Large intestine (tissue), 3 donors: Measurements from ENCODE around the gene MAPK13. TPM values are rescaled to one million over a fixed set of nuclear protein-coding genes. Genes with fewer than 3 reads are reported as not detected.

Experiments used
- DNase-seq, 2 donors: peaks; one replicate each; pipeline versions ENCODE4 v3.0.0 to v3.0.0-alpha.2; 2013
- H3K27ac ChIP-seq: one replicate; pipeline ENCODE4 v1.5.1; 2013; ENCODE audit warnings: low read length
- H3K27me3 ChIP-seq: 2 replicates; pipeline ENCODE4 v1.6.1; 2013; ENCODE audit warnings: low read length; ENCODE audit not compliant: control insufficient read depth, insufficient read depth
- H3K36me3 ChIP-seq: 2 replicates; pipeline ENCODE4 v1.6.1; 2013; ENCODE audit warnings: low read length; ENCODE audit not compliant: control insufficient read depth, insufficient read depth
- H3K4me1 ChIP-seq: one replicate; pipeline ENCODE4 v1.6.1; 2013; ENCODE audit warnings: low read length; ENCODE audit not compliant: control insufficient read depth, insufficient read depth
- H3K4me3 ChIP-seq: one replicate; pipeline ENCODE4 v1.5.1; 2013; ENCODE audit warnings: low read length
- H3K9me3 ChIP-seq: one replicate; pipeline ENCODE4 v1.6.1; 2013; ENCODE audit warnings: mild to moderate bottlenecking, low read depth, low read length, moderate library complexity; ENCODE audit not compliant: control insufficient read depth
- WGBS: methylation state at CpG from one replicate; pipeline ENCODE4 v1.1.5; 2013; ENCODE audit warnings: low lambda C conversion rate; ENCODE audit not compliant: insufficient coverage; 5-methylcytosine and 5-hydroxymethylcytosine counted together
- polyA plus RNA-seq: library from polyadenylated mRNA; unstranded; fragments of 120-200 nt; gene quantifications from one replicate; pipeline ENCODE4 v1.2.1, GENCODE V29; 2013

Gene MAPK13
- polyA plus RNA-seq, 1 donor = 147 TPM

DNA sequence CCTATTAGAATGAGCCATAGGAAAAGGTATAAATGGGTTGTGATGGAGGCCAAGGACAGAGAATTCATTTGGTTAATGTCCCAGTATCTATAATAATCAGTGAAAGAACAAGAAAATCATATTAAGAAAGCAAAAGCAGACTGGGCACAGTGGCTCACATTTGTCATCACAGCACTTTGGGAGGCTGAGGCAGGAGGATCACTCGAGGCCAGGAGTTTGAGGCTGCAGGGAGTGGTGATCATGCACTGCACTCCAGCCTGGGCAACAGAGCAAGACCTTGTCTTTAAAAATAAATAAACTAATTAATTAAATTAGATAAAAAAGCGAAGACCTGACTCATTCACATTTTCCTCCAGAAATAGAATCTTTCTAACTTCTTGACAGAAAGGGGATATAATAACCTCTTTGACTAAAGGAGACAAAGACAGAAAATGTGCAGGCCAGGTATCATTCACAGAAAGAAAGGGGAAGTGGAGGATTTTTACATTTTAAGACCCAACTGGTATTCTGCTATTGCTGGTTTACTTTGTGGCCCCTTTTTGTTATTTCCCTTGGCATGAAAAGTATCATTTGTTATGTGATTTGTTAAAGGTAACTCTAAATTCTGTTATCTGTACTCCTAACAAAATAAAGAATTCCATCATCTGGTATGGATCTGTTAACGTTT is 31.9 kb upstream of the MAPK13 start:
- 100% methylated on average over 1 of the region's 3 CpGs for WGBS
- no peak overlapping the region for H3K27ac ChIP-seq
- peaks cover 13% of the 10 kb centered on the region for H3K36me3 ChIP-seq
- H3K4me1 ChIP-seq = peaks cover 36% of the 10 kb centered on the region
- H3K4me3 ChIP-seq = no peak overlapping the region
- DNase-seq = no peak
- H3K27me3 ChIP-seq = no peaks in the 10 kb centered on the region
- no peaks in the 10 kb centered on the region for H3K9me3 ChIP-seq

DNA sequence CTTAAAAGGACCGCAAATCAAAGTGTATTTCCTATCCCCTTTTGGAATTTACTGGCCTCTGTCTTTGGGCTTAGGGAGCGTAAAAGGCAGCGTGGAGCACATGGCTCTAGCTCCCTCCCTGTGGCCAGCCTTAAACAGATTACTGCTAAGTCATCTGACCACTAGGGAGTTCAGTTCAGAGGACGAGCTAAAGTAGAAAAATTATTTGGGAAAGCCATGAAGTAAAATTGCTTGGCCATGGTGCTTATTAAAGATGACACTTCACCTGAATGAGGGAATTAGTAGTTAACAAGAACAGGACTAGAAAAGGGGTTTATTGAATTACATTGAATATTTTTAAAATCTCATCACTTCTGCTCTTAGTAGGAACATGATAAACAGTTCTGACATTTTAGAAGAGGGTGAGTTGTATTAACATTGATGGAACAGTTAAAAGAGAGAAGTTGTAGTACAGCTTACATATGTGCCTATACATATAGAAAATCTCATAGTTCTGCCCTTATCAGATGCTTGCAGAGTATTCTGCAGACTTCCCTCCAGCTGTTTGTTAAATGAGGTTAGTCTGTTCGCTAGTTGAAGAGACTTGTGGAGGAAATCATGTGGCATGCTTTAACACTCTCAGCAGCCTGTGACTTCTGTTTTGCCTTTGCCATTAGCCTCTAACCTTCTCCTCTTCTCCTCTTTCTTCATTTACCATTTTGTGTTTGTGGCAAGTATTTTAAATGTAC is 31.2 kb upstream of the MAPK13 start:
- Histone ChIP-seq H3K4me3 (no peak overlapping the region), H3K4me1 (peaks cover 36% of the 10 kb centered on the region), H3K27me3 (no peaks in the 10 kb centered on the region), H3K36me3 (peaks cover 20% of the 10 kb centered on the region), H3K27ac (no peak overlapping the region), H3K9me3 (no peaks in the 10 kb centered on the region)
- DNase-seq = no peak
- WGBS = no CpG with 5 or more reads among the region's 5 CpGs

DNA sequence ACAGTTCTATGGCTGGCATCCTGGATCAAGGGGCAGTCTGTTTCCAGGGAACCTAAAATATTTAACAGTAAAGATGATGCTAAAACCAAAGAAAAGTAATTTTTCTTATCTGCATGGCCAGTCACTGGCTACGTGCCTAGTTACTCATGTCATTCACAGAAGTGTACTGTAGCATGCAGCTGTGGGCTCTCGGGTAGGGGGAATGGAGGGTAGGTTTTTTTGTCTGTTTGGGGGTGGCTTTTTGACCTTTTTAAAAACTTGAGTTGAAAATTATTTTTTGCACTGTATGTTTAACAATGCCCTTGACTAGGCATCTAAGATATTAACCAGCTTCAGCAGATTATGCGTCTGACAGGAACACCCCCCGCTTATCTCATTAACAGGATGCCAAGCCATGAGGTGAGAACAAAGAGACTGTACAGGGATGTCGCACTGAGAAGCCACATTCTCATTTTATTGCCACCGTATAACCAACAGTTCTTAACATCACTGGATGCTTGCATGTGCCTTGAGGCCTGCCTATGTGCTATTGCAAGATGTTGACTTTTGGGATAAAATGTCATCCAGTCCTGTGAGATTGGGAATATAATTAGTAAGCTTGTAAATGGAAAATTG is 30.3 kb upstream of the MAPK13 start:
- no CpG with 5 or more reads among the region's 6 CpGs for WGBS
- Histone ChIP-seq H3K9me3 (no peaks in the 10 kb centered on the region), H3K4me3 (no peak overlapping the region), H3K4me1 (peaks cover 27% of the 10 kb centered on the region), H3K36me3 (peaks cover 22% of the 10 kb centered on the region), H3K27me3 (no peaks in the 10 kb centered on the region), H3K27ac (no peak overlapping the region)
- DNase-seq = peak in 1 of 2 donors; percentile 47

DNA sequence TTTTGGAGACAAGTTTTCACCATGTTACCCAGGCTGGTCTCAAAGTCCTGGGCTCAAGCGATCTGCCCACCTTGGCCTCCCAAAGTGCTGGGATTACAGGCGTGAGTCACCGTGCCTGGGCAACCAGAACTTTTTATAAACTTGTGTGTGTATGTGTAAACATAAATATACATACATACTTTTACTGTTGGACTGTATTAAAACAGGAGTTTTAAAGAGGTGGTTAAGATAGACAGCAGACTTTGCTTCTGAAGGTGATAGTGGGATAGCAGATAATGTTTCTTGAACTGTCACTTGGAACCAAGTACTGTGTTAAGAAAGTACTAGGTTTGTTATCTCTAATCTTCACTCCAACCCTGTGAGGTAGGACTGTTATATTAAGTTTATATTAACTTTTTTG is 28.6 kb upstream of the MAPK13 start:
- H3K36me3 ChIP-seq = peaks cover 27% of the 10 kb centered on the region

DNA sequence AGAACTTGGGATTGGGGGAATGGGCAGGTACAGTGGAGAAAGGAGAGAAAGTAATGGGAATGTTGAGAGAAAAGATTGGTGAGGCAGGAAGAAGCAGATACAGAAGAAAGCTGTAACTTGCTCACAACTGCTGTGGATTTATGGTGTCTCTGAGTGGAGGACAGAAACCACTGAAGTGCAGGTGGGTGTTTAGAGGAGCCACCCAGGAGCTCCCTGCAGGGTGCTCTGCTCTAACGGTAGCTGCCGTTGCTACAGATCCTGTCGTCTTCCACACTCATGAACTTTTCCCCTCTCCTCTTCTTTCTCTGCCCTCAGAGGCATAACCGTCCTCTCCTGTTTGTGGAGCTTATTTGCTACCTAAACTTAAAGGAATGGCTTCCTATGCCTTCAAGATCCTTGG is 27.5 kb upstream of the MAPK13 start:
- Histone ChIP-seq H3K27me3 (no peaks in the 10 kb centered on the region), H3K27ac (no peak overlapping the region), H3K36me3 (peaks cover 33% of the 10 kb centered on the region), H3K9me3 (no peaks in the 10 kb centered on the region), H3K4me1 (peaks cover 4% of the 10 kb centered on the region), H3K4me3 (no peak overlapping the region)
- DNase-seq = no peak
- WGBS = no CpG with 5 or more reads among the region's 4 CpGs

More for the DNA sequence above, 28.6 kb upstream of the MAPK13 start:
- Histone ChIP-seq H3K4me1 (peaks cover 13% of the 10 kb centered on the region), H3K27ac (no peak overlapping the region), H3K4me3 (no peak overlapping the region), H3K27me3 (no peaks in the 10 kb centered on the region), H3K9me3 (no peaks in the 10 kb centered on the region)
- DNase-seq = no peak
- WGBS = no CpG with 5 or more reads among the region's 3 CpGs

DNA sequence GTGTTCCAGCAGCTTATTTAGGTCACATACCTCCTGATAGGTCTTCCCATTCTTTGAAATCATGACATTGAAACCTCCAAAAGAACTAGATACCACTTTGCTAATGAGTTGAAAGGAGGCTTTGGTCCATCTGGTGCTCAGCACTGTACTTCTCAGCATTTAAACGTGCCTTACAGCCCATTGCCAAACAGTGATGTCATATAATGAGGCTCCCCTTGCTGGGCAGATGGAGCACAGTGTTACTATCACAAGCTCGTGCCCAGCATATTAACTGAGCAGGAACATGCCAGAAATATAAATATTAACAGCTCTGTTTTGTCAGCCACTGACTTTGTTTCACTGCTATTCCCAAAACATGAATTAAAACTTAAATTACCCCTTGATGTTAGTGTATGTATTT is 25.5 kb upstream of the MAPK13 start:
- H3K27ac ChIP-seq = no peak overlapping the region
- H3K36me3 ChIP-seq = peaks cover 53% of the 10 kb centered on the region
- H3K9me3 ChIP-seq = no peaks in the 10 kb centered on the region
- no CpG with 5 or more reads among the region's 2 CpGs for WGBS
- peaks cover 4% of the 10 kb centered on the region for H3K4me1 ChIP-seq
- H3K4me3 ChIP-seq = no peak overlapping the region
- DNase-seq = no peak
- no peaks in the 10 kb centered on the region for H3K27me3 ChIP-seq

DNA sequence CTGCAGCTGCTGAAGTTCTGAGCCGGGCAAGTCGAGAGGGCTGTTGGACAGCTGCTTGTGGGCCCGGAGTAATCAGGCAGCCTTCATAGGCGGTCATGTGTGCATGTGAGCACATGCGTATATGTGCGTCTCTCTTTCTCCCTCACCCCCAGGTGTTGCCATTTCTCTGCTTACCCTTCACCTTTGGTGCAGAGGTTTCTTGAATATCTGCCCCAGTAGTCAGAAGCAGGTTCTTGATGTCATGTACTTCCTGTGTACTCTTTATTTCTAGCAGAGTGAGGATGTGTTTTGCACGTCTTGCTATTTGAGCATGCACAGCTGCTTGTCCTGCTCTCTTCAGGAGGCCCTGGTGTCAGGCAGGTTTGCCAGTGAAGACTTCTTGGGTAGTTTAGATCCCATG is 21.2 kb upstream of the MAPK13 start:
- Histone ChIP-seq H3K36me3 (peaks cover 54% of the 10 kb centered on the region), H3K4me3 (no peak overlapping the region), H3K27ac (no peak overlapping the region), H3K4me1 (no peaks in the 10 kb centered on the region), H3K27me3 (no peaks in the 10 kb centered on the region), H3K9me3 (no peaks in the 10 kb centered on the region)
- DNase-seq = no peak
- no CpG with 5 or more reads among the region's 7 CpGs for WGBS

DNA sequence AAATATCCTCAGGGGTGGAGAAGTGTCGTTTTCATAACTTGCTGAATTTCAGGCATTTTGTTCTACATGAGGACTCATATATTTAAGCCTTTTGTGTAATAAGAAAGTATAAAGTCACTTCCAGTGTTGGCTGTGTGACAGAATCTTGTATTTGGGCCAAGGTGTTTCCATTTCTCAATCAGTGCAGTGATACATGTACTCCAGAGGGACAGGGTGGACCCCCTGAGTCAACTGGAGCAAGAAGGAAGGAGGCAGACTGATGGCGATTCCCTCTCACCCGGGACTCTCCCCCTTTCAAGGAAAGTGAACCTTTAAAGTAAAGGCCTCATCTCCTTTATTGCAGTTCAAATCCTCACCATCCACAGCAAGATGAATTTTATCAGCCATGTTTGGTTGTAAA is 20.3 kb upstream of the MAPK13 start:
- H3K36me3 ChIP-seq = peaks cover 53% of the 10 kb centered on the region
- H3K27ac ChIP-seq = no peak overlapping the region
- no peak for DNase-seq
- no peaks in the 10 kb centered on the region for H3K27me3 ChIP-seq
- WGBS = 100% methylated on average over 1 of the region's 3 CpGs
- no peaks in the 10 kb centered on the region for H3K9me3 ChIP-seq
- H3K4me3 ChIP-seq = no peak overlapping the region
- H3K4me1 ChIP-seq = no peaks in the 10 kb centered on the region

DNA sequence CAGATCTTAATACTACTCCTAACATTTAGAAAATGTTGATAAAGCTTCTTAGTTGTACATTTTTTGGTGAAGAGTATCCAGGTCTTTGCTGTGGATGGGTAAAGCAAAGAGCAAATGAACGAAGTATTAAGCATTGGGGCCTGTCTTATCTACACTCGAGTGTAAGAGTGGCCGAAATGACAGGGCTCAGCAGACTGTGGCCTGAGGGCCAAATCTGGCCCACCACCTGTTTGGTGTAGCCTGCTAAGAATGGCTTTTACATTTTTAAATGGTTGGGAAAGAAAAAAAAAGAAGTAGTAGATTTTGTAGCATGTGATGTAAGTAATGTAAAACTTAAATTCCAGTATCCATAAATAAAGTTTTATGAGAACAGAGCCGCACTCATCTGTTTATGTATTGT is 19.4 kb upstream of the MAPK13 start:
- no CpG with 5 or more reads among the region's 4 CpGs for WGBS
- Histone ChIP-seq H3K4me1 (no peaks in the 10 kb centered on the region), H3K4me3 (no peak overlapping the region), H3K9me3 (no peaks in the 10 kb centered on the region), H3K27me3 (no peaks in the 10 kb centered on the region), H3K36me3 (peaks cover 52% of the 10 kb centered on the region), H3K27ac (no peak overlapping the region)
- no peak for DNase-seq

DNA sequence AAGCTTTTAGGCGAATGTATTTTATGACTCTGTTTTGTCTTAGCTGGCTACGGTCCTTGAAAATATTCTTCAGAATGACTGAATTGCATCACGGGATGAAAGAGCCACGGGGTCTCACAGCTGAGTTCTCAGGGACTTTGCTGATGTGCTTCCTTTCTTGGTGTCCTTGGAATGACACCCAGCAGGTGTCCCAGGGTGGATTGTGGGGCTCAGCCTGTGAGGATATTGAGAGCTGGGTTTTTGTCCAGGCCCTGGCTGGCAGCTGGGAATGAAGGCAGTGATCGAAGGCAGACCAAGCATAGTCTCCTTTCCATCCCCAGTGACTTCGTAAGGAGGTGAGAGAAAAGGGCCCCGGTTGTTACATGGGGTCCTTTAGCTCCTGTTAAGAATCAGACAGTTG is 18.8 kb upstream of the MAPK13 start:
- H3K4me3 ChIP-seq = no peak overlapping the region
- no peak overlapping the region for H3K27ac ChIP-seq
- H3K27me3 ChIP-seq = no peaks in the 10 kb centered on the region
- peaks cover 48% of the 10 kb centered on the region for H3K36me3 ChIP-seq
- no CpG with 5 or more reads among the region's 7 CpGs for WGBS
- no peaks in the 10 kb centered on the region for H3K9me3 ChIP-seq
- no peak for DNase-seq
- H3K4me1 ChIP-seq = no peaks in the 10 kb centered on the region
